ENCODE data around the gene CCDC93.
"Not testable (repeated sequence)": the region's sequence is repeated elsewhere in the genome, so short reads cannot be mapped to it uniquely, and the experiment has no call there.

CCDC93 gene

DNA sequence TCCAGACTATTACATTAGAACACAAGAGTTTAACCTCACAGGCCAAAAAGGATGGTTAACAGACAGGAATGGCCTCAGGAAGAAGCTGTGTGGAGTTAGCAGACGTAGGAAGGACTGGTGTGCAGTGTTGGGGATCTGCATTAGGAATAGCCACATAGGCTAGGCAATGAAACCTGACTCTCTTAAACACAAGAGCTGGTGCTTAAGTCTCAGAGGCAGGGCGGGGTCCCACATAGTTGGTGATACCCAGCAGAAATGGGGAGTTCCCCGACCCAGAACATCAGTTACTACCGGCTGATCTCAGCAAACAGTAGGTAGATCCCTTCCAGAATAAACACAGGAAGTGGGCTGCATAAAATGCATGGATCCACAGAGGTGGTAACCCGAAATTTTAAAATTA, 64.1 kb downstream of the CCDC93 start:
- DNase-seq, result no peak

DNA sequence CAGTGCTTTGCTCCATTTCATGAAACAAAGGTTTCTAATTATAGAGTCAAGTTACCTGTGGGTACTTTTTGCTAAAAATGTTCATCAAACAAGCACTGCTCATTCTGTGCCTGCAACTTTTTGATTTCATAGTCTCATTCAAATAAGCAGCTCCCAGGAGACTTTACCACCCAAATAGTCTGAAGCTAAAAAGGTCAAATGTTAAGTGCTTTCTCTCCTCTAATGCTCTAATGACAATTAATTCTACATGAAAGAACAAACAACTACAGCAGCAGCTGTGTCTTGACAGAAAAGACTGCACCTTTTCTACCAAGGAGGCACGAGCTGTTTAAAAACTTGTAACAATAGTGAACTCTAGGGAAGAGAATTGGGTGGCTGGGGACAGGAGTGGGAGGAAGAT, 65.3 kb downstream of the CCDC93 start:
- DNase-seq, result no peak

DNA sequence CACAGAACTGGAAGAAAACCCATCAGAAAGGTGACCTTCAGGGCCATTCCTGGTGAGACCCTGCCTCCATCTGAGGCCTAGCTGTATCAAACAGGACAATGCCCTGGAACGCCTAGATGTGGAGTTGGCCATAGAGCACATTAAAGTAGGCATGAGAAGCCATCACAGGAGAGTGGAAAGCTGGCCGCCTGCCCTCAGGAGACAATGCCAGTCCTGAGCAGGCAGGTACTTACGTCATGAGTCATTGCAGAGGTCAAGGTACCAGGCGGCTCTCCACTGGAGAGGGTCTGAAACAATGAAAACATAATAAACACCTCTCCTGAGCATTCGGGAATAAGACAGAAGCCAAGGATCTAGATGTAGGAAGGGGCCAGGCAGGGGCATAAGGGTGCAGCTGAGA, 68.6 kb downstream of the CCDC93 start:
- DNase-seq, result no peak

DNA sequence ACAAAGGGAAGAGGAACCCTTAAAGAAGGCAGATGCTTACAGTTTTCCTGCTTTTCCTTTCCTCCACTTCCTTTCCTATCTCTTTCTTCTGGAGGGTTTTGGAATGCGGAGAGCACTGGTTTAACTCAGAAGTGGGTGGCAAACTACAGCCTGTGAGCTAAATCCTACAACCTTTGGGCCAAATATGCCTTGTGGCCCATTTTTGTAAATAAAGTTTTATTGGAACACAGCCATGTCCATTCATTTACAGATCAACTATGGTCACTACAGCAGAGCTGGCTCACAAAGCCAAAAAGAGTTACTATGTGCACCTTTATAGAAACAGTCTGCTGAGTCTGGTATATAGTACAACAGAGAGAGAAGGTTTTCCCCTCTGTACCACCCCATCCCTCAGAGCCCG, 69.1 kb downstream of the CCDC93 start:
- no peak for DNase-seq

DNA sequence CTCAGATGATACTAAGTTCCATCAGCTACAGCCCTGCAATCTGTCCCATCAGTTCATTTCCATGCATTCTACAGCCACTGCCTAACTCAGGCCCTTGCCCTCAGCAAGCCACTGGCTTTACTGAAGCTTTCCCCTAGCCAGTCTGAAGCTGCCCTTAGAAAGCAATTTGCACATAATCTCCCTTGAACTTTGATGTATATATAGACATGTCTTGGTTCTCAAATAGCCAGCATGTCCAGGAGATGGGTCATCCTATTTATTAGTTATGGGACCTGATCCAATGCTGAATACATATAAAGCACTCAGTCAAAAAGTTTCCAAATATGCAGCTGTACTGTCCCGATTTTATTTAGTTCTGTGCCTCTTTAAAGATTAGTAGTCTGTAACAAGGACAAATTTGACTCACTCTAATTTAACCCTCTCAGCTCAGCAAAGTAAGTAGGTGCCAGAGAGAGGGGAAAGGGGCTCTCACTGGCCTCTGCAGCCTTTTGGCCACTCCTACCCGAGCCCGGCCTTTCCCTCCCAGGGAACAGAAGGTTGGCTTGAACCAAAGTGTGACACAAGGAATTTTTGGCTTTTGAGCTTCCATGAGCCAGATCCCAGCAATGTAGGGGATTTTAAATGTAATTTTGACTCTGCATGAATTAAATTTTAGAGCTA, 70.7 kb downstream of the CCDC93 start:
- DNase-seq, result no peak

DNA sequence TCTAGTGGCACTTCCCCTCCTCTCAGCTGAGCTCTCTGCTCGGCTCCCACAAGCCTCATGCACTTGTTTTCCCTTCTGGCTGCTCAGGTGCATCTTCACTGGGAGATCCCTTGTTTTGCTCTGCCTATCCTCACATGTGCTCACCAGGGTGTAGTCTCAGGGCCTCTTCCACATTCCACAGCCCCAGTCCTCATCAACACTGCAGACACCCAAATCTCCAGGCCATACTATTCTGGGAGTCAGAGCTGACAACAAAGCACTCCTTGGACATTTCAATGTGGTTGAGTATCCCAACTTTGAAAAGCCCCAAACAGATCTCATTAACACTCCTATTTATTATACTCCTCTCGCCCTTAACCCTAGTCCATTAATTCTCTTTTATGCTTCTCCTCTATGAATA, 71.3 kb downstream of the CCDC93 start:
- DNase-seq, result no peak

DNA sequence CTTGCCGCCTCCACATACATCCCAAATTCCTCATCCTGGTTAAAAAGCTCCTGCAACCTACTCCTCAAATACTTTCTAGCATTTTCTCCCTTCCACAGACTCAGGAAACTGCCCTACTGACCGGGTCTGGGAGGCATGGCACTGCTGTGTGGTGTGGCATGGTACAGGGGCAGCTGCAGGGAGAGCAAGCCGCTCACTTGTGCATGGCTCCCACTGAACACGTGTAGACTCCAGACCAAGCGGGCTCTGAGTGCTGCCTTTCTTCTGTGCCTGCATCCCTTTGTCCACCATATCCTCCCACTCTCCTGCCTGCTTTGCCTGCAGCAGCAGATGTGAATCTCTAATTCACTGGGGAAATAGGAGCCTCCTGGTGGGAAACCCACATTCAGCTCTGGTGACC, 72.2 kb downstream of the CCDC93 start:
- DNase-seq, result no peak

DNA sequence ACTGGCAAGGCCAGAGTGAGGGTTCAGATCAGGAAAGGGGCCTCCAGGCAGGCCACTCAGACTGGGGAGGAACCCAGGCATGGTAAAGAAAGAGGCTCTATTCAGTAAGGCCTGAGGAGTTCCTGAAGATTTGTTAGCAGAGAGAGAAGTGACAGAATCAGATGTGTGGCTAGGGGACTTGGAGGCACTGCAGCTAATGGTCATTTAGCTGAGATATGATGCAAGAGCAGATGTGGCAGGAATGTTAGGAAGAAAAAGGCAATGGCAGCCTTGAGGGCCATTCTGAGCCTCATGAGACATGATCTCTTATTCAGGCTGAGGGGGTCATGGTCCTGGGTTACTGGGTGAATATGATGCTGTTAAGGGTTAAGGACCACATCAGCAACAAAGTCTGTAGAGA, 73.4 kb downstream of the CCDC93 start:
- no peak for DNase-seq

DNA sequence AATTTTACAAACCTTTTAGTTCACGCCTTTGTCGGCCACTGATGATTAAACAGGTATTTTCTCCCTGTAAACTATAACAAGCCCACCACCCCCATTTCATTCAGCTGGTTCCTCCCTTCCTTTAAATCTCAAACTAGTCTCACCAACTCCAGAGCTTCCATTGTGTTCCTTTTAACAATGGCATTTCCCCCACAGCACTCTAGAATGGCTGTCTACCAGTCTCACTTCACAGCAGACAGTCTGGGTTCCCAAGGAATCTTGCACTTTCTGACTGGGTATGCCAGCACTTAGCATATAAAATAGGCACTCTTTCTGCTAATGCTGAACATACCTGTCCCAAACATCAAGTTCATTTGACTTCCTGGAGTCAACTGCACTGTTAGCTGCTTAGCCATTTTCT, 75.3 kb downstream of the CCDC93 start:
- DNase-seq, result no peak

DNA sequence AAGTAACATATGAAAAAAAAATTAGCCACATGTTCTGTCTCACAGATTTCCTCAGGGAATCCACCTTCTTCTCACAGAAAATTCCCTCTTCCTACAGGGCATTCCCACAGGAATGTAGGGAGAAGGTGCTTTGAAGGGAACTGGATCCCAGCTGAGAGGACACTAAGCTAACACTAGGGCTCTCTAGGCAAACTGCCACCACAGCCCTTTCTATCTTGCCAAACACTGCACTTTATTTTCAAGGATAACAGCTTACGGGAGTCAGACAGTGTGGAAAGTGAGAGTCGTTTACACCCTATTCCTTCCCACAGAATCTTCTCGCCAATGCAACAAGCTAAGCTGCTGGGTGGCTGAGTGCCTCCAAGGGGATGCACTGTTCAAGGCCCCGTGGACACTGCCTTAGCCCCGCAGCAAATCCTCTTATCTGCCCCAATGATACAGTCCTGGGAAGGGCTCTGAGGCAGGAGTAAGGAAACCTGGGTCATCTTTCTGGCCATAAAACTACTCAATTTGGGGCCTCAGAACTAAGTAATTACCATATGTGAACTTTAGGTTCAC, 76.9 kb downstream of the CCDC93 start:
- no peak for DNase-seq

DNA sequence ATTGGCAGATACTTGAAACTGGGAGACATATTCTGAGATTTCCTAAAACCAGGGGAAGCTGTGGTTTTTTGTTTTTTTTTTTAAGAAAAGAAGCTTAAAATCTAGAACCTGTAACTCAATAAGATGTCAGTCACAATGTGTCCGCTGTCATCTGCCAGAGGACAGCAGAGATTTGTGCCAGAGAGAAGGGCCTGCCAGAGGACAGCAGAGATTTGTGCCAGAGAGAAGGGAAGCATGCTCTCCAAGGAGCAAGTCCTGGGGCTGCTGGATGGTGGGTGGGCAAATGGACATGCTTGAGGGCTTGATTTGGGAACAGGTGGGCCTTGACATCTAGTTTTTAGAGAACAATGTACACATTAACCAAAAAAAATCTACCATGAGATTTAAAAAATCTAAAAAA, 77.9 kb downstream of the CCDC93 start:
- no peak for DNase-seq

DNA sequence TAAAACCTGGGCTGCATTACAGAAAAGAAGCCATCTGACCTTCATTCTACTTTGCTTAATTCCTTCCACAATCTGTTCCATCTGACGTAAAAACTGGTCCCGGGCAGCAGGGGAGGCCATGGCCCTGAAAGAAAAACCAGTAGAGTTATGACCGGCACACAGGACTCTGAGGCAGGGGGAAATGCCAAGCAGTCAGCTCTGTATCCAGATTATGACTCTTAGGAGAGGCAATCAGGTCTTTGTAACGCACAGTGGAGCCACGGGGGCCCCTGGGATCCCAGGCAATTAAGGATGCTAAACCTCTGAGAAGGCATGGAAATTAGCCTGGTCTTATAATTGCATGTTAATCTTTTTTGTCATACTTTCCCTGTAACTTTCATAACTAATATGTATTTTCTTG, 78.4 kb downstream of the CCDC93 start:
- no peak for DNase-seq

DNA sequence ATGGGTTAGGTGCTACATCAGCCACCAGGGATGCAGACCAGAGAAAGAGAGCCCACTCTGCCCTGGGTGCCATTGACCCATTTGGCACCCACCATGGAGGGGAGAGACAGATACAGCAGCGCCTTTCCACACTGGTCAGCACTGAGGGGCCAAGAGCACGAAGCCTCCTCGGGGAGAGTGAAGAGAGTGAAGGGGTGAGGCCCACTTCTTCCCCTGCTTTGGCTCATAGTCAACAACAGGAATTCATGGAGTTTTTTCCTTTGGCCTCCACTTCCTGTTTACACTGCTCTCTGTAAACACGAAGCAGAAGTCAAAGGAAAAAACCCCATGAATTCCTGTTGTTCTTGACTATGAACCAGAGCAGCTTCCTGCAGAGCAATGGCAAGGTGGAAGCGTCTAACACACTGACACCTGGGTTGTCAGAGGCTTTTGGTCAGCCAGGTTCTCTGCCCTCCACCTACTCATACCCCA, 80.0 kb downstream of the CCDC93 start:
- DNase-seq, result no peak

DNA sequence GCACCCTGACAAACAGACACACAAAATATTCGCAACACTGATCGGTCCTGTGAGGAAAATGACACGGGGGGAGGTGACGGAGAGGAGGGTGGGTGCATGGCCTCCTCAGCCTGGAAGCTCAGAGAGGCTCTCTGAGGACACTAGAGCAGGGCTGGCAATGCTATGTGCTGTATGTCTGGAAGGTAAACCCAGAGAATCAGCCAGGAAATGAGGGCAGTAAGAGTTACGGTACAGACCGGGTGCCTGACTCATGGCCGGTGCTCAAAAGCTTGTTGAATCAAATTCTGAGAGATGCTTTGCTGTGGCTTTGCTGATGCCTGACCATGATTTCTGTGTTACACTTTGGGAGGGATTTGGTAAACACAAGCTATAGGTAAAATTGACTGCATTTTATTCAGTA, 81.9 kb downstream of the CCDC93 start:
- DNase-seq, result no peak

DNA sequence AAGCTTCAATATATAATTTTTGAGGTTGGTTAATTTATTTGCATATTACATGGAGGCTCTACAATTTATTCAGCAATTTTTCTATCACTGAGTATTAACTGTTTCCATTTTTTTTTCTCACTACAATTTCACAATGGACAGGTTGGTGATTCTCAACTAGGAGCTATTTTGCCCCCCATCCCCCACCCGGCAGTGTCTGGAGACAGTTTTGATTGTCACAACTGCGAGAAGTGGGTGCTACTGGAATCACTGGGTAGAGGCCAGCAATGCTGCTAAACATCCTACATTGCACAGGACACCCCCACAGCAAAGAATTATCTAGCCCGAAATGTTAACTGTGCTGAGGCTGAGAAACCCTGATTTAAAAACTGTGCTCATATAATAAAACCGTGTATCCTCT, 82.6 kb downstream of the CCDC93 start:
- no peak for DNase-seq

DNA sequence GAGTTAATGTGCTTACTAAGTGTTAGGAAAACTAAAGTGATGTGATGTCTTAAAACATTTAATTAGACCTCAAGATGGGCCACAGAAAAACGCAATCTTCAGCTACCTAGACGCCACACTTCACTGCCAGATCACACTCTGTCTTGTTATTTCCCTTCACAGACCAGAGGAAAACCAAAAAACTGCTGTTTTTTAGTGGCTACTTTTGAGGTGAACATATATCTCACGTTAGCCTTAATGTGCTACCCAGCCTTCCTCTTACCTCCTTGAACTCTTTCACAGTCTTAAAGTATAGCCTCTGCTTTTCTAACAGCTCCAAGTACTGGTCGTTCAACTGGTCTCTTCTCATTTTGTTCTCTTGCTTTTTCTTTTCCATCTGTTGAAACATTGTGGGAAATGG, 83.1 kb downstream of the CCDC93 start:
- no peak for DNase-seq

DNA sequence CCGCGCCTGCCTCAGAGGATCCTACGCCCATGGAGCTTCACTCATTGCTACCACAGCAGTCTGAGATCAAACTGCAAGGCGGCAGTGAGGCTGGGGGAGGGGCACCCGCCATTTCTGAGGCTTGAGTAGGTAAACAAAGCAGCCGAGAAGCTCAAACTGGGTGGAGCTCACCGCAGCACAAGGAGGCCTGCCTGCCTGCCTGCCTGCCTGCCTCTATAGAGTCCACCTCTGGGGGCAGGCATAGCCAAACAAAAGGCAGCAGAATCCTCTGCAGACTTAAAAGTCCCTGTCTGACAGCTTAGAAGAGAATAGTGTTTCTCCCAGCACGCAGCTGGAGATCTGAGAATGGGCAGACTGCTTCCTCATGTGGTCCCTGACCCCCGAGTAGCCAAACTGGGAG, 90.4 kb downstream of the CCDC93 start:
- not testable (repeated sequence) for DNase-seq

DNA sequence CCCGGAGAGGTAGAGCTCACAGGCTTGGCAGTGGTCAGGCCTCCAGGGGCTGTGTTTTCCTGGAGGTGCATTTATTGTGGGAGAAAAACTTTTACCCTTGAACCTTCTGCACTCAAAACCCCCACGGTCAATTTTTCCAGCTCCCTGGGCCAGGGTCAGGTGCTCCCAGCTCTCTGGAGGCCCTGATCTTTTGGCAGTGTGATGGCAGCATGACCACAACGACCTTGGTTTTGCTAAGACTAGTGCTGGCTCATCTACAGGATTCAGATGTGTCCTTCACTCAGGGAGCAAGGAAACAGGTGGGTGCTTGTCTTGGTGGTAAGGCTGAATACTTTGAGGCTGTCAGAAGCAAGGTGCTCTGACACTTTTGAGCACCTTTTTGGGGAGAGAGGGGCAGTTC, 92.3 kb downstream of the CCDC93 start:
- no peak for DNase-seq

DNA sequence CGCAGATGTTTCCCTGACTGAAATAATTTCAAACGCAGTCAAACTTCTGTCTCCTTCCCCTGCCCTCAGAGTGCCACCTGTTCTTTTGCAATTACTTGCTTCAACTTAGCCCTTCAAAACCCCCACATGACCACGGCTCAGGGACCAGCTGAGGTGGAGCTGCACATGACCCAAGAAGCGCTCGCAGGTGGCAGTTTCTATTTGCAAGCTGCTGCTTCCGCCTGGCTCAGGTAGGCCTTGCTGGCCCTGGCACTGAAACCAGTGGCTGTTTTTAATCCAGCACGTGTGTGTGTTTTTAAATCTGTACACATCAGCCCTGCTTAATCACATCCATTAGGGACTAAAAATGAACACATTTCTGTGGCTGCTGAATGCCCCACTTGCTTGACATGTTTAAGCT, 95.3 kb downstream of the CCDC93 start:
- DNase-seq, result no peak

DNA sequence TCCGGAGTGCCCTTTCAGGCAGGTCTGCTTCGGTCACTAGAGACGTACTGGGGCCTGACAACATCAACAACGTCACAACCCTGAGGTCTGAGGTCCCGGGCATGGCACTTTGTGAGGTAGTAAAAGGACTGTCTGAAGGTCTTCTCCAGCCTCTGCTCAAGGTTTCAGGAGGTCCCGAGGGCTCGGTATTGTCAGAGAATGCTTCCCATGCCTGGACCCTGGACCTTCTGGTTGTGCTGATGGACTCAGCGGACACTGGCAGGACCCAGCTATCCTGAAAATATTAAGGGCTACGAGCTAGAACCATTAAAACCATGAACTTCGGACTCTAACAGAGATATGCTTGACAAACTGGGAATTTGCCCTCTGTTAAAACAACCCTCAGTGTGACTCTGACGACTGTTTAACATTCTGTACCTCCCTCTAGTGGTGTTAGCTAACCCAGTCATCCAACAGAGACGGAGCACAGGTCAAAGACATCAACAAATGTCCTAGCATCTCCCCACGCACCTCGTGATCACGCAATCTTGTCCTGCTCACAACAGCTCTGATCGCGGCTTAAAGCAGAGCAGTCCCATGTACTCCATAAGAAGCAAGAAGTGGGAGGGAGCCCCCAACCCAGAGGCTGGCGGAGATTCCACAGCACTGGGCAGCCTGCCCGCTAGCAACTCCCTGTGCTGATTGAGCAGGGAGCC, 96.5 kb downstream of the CCDC93 start:
- no peak for DNase-seq

DNA sequence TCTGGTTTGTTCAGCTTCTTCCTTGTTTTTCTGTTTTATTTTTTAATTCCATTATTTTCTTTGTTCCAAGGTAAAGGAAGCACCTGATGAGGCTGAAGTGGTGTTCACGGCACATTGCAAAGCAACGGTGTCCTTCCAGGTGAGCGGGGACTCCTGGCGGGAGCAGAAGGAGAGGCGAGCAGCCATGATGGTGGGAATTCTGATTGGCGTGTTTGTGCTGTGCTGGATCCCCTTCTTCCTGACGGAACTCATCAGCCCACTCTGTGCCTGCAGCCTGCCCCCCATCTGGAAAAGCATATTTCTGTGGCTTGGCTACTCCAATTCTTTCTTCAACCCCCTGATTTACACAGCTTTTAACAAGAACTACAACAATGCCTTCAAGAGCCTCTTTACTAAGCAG, 110.9 kb downstream of the CCDC93 start:
- DNase-seq, result no peak

DNA sequence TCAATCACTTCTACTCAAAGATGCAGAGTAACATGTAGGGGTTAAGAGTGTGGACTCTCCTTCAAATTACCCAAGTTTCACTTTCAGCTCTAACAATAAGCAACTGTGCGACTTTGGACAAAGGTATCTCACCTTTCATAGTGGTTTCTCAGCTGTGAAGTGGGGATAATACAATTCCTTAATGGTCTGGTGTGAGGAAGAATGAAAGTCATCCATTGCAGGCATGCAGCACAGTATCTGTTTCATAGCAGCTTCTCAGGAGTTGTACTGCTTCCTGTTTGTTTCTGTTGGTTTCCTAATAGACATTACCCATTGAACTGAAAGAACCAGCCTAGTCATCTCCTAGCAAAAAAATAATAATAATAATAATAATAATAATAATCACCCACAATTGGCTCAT, 125.0 kb downstream of the CCDC93 start:
- no peak for DNase-seq

DNA sequence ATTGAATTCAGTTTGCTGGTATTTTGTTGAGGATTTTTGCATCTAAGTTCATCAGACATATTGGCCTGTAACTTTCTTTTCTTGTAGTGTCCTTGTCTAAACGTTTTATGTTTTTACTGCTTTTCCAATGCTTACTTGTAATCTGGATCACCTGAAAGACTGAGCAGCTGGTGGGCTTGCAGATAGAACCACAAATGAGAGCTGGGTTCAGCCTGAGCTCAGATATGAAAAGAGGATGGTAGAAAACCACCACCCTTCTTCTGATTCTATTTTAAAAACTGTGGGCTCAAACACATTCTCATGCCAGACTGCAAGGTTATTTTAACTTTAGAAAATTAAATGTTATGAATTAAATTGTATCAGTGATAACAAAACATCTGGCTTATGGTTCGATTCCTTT, 128.6 kb downstream of the CCDC93 start:
- DNase-seq, result no peak

DNA sequence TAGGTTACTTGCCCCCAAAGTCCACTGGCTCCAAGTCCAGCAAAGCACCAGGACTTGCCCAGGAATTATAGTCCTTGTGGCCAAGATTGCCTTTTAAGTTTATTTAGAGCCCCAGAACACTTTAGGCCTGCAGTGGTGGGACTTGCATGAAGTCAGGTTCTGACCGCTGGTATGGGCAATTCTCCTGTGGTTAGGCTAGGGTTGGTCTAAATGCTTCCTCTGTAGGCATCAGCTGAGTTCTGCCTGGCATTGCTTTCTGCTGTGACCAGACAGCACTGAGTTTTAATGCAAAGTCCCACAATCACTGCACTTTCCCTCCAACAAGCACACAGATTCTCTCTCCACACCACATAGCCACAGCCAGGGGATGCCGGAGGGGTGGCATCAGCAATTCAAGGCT, 134.9 kb downstream of the CCDC93 start:
- DNase-seq, result no peak

DNA sequence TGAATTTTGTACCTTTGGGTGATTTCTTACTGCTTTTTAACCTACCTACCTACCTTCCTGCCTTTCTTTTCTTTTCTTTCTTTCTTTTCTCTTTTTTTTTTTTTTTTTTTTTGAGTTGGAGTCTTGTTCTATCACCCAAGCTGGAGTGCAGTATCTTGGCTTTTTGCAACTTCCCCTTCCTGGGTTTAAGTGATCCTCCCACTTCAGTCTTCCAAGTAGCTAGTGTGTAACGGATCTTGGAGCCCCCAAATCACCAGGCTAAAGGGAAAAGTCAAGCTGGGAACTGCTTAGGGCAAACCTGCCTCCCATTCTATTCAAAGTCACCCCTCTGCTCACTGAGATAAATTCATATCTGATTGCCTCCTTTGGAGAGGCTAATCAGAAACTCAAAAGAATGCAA, 138.1 kb downstream of the CCDC93 start:
- no peak for DNase-seq

Data from stimulated activated naive CD4-positive, alpha-beta T cell (primary cell).